K562 (cell line): ENCODE data around the gene UCHL5. TPM values are rescaled to one million over a fixed set of nuclear protein-coding genes. Genes with fewer than 3 reads are reported as not detected.

Source experiments
- ATAC-seq: fragments of 200-7000 bp; cut with Tn5 transposase; 3 replicates; pipeline ENCODE4 v1.9.1; 2020; ENCODE audit warnings: moderate library complexity
- BruUV-seq: library from RNA; stranded (reverse); fragments of 400-500 nt; replicated peaks from 2 replicates; lab custom pipeline; 2021; lab: Mats Ljungman, UMichigan
- CTCF ChIA-PET: fragments of 300-600 bp; formaldehyde crosslinking; extraction: SDS; loops from one replicate; lab custom pipeline; 2021; ENCODE audit warnings: low intra/inter-chr PET ratio; lab: Yijun Ruan, JAX
- POLR2A ChIA-PET: fragments of 300-600, 350-650 bp; sonication (Branson Sonifier 250); formaldehyde crosslinking; extraction: SDS; loops from one replicate; lab custom pipeline; 2021; ENCODE audit warnings: antibody characterized with exemption, inconsistent platforms; lab: Yijun Ruan, JAX
- DNase-seq, 4 experiments: peaks; one replicate each; pipeline versions ENCODE4 v3.0.0 to v3.0.0-alpha.2; 2011 to 2018; ENCODE audit warnings: low spot score in 3 of 4, mixed read lengths in 3 of 4; ENCODE audit errors: extremely low read depth in 1 of 4
- FAIRE-seq: peaks from 2 replicates; lab custom pipeline; 2011; peaks lifted over from hg19 to GRCh38; lab: Jason Lieb, UNC
- H2AFZ ChIP-seq: 2 replicates; pipeline ENCODE4 v1.6.0; 2011; ENCODE audit warnings: low read depth, low read length, control low read depth, inconsistent platforms
- H3K27ac ChIP-seq: fragments of 200-600 bp; 3 replicates; pipeline ENCODE4 v1.8.0; 2011; ENCODE audit warnings: low read depth, mild to moderate bottlenecking, control low read depth, inconsistent platforms, low read length, moderate library complexity, mixed read lengths; ENCODE audit errors: extremely low read depth
- H3K27me3 ChIP-seq, 2 experiments: fragments of 300-600 bp in 1 of 2; 2 replicates in 1 of 2; 3 replicates in 1 of 2; pipeline versions ENCODE4 v1.6.0 to v1.8.0; 2011; ENCODE audit warnings: inconsistent platforms in 2 of 2, low read length in 2 of 2, mild to moderate bottlenecking in 1 of 2, mixed read lengths in 1 of 2, moderate library complexity in 1 of 2; ENCODE audit not compliant: control insufficient read depth in 2 of 2, insufficient read depth in 2 of 2
- H3K36me3 ChIP-seq: fragments of 300-600 bp; 3 replicates; pipeline ENCODE4 v1.8.0; 2011; ENCODE audit warnings: mild to moderate bottlenecking, low read length, inconsistent platforms; ENCODE audit not compliant: control insufficient read depth, insufficient read depth
- H3K4me1 ChIP-seq, 2 experiments: fragments of 200-600 bp in 1 of 2; replicated peaks in 1 of 2; 2 replicates in 1 of 2; 3 replicates in 1 of 2; pipeline versions ENCODE4 v1.5.1 to v1.8.0; 2011; ENCODE audit warnings: inconsistent platforms in 2 of 2, low read length in 2 of 2, mild to moderate bottlenecking in 1 of 2, mixed read lengths in 1 of 2, moderate library complexity in 1 of 2; ENCODE audit not compliant: control insufficient read depth in 2 of 2, insufficient read depth in 2 of 2
- H3K4me2 ChIP-seq: 2 replicates; pipeline ENCODE4 v1.6.1; 2011; ENCODE audit warnings: low read length, control low read depth, inconsistent platforms, mixed read lengths; ENCODE audit not compliant: insufficient read depth
- H3K4me3 ChIP-seq: fragments of 200-600 bp; sonication (generic), shearing (Covaris generic); 2 replicates; pipeline ENCODE4 v1.5.1; 2016; ENCODE audit warnings: control low read depth, inconsistent platforms
- H3K79me2 ChIP-seq: fragments of 200-600 bp; 3 replicates; pipeline ENCODE4 v1.8.0; 2011; ENCODE audit warnings: low read length, inconsistent platforms; ENCODE audit not compliant: control insufficient read depth, insufficient read depth
- H3K9ac ChIP-seq, 2 experiments: 2 replicates each; pipeline versions ENCODE4 v1.6.0 to v1.6.1; 2011; ENCODE audit warnings: low read depth in 2 of 2, low read length in 2 of 2, control low read depth in 1 of 2, inconsistent platforms in 1 of 2, mild to moderate bottlenecking in 1 of 2, mixed read lengths in 1 of 2; ENCODE audit not compliant: insufficient read depth in 1 of 2
- H3K9me1 ChIP-seq: one replicate; pipeline ENCODE4 v1.6.0; 2011; ENCODE audit warnings: inconsistent platforms, mild to moderate bottlenecking, low read length, moderate library complexity; ENCODE audit not compliant: control insufficient read depth, insufficient read depth
- H3K9me3 ChIP-seq: replicated peaks from 2 replicates; pipeline ENCODE4 v1.5.1; 2011; ENCODE audit warnings: low read depth, low read length, inconsistent platforms; ENCODE audit not compliant: control insufficient read depth, insufficient read depth
- H4K20me1 ChIP-seq: replicated peaks from 2 replicates; pipeline ENCODE4 v1.6.1; 2011; ENCODE audit warnings: low read length, inconsistent platforms, mixed read lengths; ENCODE audit not compliant: control insufficient read depth, insufficient read depth
- PRDM10 ChIP-seq: fragments of 450-650 bp; IDR thresholded peaks from 2 replicates; pipeline ENCODE4 v1.6.1; 2018; ENCODE audit not compliant: partially characterized antibody
- TAL1 ChIP-seq: fragments of 450-650 bp; IDR thresholded peaks from 2 replicates; pipeline ENCODE4 v1.6.1; 2016; ENCODE audit warnings: mild to moderate bottlenecking
- ZBTB43 ChIP-seq: sonication (generic); formaldehyde crosslinking; IDR thresholded peaks from 2 replicates; pipeline ENCODE4 v1.8.0; 2023; ENCODE audit warnings: mild to moderate bottlenecking, missing genetic modification reagents
- in situ Hi-C: fragments of 300-500 bp; cut with MboI; formaldehyde crosslinking; loops from 4 replicates; pipeline ENCODE4 v1.15.0; 2018; ENCODE audit warnings: inconsistent platforms, mixed read lengths
- intact Hi-C: fragments of 100-400 bp; cut with micrococcal nuclease; formaldehyde crosslinking; loops from 2 replicates; pipeline ENCODE4 v1.14.2; 2022
- polyA plus RNA-seq, 8 experiments: library from polyadenylated mRNA; depleted of rRNA in 4 of 8; stranded (reverse) in 5 of 8; unstranded in 3 of 8; fragments of >200 nt; fragmentation: Nextera tagmentation in 2 of 8; fragmentation: Illumina TruSeq in 1 of 8; extraction: Ambion mirVana in 2 of 8; extraction: Trizol in 1 of 8; gene quantifications; 2 replicates each; pipeline versions ENCODE4 v1.2.1 to v1.2.3, GENCODE V29; 2011 to 2014; ENCODE audit warnings: inconsistent platforms in 1 of 8, missing spikeins in 1 of 8
- total RNA-seq, 7 experiments: library from RNA; depleted of rRNA in 6 of 7; stranded (reverse); fragments of >200 nt in 6 of 7; fragmentation: Illumina TruSeq in 2 of 7; extraction: Trizol in 2 of 7; gene quantifications; 2 replicates each; pipeline versions ENCODE4 v1.2.1 to v1.2.3, GENCODE V29; 2011 to 2021; ENCODE audit warnings: low replicate concordance in 1 of 7

The UCHL5 gene
- total and polyA plus RNA-seq, 9 of the 15 experiments (the other 6 are each of a cell fraction or from before 2014, with no cell fraction given), result 61.0 to 206 (median 122) TPM

GRCh38 chr1:193065954-193066353 lies 6.8 kb upstream of the UCHL5 start:
- DNase-seq (peak in 1 of 4 experiments; percentile 14), FAIRE-seq (no peak), ATAC-seq (peak; percentile 28)
- H3K36me3 ChIP-seq, result peaks cover 38% of the 10 kb centered on the region
- ChIA-PET POLR2A (interaction anchor here (0.6 to 1.5 kb wide), 3 partner anchors 9 to 89 kb away, joined by 3 to 4 read pairs (median 3); no protein-coding TSS in a partner anchor), CTCF (no interaction called here)
- no peaks in the 10 kb centered on the region for H3K9me3 ChIP-seq
- no peaks in the 10 kb centered on the region for H3K9me1 ChIP-seq
- intact Hi-C loops (no loop called here), in situ Hi-C loops (no loop called here)
- peaks cover 14 to 57% of the 10 kb centered on the region in 2 experiments for H3K4me1 ChIP-seq
- no peaks in the 10 kb centered on the region for H3K27me3 ChIP-seq
- H2AFZ ChIP-seq, result no peak overlapping the region
- H3K4me3 ChIP-seq, result no peak overlapping the region
- peak overlapping the region; percentile 30; the same call in 1 of the 3 replicates for H3K27ac ChIP-seq
- H3K9ac ChIP-seq, result no peak overlapping the region
- no peak for TF ChIP-seq ZBTB43 (CRISPR knock-in tag)
- no peak for TF ChIP-seq TAL1
- TF ChIP-seq PRDM10, result peak; percentile 94
- peak overlapping the region; percentile 14; the same call in 1 of the 2 replicates for H3K4me2 ChIP-seq
- BruUV-seq, result no TSS peak
- H4K20me1 ChIP-seq, result peaks cover 8% of the 10 kb centered on the region; the same call in 1 of the 2 replicates
- peaks cover 100% of the 10 kb centered on the region for H3K79me2 ChIP-seq
